Activated CD8-positive, alpha-beta memory T cell treated with anti-CD3 and anti-CD28 coated beads, Interleukin-2, amount 50 U/mL, for 4 hours (primary cell): Measurements from ENCODE around the gene IFT74.

Experiments
- DNase-seq: peaks from one replicate; pipeline ENCODE4 v3.0.0-alpha.2; 2020

IFT74 gene

DNA sequence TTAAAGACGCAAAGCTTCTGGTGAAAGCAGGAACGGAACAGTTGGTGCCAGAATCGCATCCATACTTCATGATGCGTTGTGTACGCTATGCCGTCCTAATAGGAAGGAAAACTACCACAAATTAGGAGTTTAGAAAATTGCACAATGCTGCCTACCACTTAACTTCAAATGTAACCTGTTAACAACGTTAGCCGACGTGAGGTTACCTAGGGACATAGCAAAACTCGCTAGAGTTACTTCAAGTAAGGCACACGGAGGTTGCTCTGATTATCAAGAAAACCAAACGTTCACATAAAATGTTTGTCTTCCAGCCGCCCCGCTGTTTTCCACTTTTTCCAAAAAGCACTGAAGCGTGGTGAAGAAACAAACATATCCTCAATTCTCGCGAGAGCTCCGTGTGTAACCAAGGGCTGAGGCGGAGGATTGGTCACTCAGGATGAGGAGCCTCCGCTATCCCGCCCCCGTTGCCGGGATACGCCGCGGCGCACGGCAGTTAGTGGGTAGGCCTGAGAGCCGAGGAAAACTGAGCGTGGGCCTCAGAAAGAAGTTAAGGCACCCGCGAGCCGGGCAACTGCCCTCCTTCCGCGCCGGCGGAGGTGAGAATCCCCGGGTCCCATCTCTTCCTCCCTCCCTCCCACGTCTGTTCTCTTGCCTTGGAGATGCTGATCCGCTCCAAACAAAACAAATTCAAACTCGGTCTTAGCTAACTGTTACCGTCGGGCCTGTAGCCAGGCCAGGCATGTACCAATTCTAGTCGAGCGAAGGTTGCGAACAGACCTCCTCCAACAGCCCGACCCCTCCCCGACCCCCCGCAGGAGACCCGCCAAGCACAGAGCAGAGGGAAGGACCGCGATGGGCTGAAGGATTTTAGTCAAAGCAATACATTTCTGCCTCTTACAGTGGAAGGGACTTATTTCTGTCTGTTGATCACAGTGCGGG lies at the start of gene IFT74:
Gene IFT74, plus strand, starts transcription at position 492 of the 939 bp plus-strand sequence. CDS start 5,556 bp downstream, outside the sequence.
- DNase-seq, result peak; percentile 93

DNA sequence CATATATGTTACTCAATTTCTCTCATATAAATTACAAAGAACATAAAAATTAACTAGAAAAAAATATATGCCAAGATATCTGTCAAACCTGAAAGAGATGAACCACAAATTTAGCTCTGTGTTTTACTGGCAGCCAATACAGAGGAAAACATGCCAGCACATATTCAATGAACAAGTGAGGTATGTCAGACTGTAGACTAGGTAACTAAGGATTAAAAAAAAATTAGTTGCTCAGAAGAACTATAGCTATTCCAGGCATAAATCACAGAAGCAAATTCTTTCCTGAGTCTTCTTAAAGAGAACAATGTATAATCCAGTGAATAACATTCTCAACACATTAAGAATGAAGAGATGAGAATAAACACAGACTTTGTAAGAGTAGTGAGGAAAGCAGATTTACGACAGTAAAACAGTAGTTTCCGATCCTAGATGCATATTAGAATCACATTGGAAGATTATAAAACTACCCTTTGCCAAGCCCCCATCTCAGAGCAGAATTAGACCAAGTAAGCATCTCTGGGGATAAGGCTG lies 43.0 kb upstream of the IFT74 start:
- no peak for DNase-seq

DNA sequence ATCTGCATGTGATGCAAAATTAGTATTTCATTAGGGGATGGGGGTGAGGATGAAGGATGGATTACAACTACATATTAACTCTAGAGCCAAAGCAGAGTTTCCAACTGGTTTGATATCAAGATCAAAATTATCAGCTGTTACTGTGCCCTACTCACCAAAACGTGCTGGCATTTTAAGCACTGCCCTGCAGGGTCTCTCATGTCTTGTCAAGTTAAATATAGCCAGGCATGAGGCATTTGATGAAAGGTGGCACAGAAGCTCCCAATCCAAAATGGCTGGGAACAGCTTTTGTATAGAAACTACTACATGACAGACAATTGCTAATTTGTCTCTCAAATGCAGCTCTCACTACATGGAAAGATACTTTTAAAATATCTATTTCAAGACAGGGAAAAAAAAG lies 36.5 kb upstream of the IFT74 start:
- DNase-seq, result no peak

DNA sequence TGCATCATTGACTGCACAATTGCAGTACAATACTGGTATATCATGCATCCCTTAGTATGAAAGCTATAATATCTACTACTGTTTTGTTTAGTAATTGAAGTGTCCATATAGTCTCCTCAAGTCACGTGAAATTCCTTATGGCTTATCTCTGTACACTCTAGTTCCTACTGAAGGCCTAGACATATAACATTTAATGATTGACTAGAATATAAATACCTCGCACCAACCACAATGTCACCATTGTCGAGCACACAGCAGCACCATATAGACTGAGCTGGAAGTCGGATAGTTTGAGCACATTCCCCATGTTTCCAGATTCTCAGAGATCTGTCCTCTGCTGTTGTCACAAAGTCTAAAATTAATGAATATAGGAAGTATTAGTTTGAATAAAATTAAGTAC lies 30.6 kb upstream of the IFT74 start:
- no peak for DNase-seq

DNA sequence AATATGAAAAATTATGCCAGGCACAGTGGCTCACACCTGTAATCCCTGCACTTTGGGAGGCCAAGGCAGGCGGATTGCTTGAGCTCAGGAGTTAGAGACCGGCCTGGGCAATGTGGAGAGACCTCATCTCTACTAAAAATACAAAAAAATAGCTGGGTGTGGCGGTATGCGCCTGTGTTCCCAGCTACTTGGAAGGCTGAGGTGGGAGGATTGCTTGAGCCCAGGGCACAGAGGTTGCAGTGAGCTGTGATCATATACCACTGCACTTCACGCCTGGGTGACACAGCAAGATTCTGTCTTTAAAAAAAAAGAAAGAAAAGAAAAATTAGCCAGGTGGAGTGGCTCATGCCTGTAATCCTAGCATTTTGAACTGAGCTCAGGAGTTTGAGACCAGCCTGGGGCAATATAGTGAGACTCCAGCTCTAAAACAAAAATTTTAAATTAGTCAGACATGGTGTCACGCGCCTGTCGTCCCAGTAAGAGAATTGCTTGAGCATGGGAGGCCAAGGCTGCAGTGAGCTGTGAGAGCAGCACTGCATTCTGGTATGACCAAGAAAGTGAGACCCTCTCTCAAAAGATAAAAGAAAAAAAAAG lies 27.2 kb upstream of the IFT74 start:
- no peak for DNase-seq

DNA sequence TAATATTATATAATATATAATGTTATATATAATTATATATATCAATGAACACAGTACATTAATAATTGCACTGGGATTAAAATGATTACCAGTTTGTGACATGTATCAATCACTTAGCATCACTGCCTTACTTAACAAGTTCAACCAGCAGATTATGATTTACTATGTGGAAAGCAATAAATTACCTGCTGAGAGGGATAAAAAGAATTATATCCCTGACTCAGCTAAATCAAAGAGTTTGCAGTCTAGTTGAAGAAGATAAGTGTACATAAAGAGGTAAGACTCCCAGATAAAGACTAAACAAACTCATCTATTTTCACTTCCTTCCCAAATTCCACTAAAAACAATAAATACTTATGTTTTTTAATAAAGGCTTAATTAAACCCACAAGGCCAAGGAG lies 20.4 kb upstream of the IFT74 start:
- no peak for DNase-seq

DNA sequence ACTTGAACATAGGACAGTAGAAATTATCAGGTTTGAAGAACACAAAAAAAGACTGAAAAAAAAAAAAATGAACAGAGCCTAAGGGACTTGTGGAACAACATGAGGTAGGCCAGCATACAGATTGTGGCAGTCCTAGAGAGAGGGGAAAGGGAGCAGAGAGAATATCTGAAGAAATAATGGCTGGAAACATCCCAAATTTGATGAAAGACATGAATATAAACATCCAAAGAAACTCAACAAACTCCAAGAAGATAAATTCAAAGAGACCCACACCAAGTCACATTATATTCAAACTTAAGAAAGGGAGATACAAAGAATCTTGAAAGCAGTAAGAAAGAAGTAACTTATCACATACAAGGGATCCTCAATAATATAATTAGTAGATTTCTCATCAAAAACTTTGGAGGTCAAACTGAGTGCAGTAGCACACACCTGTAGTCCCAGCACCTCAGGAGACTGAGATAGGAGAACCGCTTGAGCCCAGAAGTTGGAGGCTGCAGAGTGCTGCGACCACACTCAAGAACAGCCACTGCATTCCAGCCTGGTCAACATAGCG lies 18.3 kb upstream of the IFT74 start:
- DNase-seq, result no peak

DNA sequence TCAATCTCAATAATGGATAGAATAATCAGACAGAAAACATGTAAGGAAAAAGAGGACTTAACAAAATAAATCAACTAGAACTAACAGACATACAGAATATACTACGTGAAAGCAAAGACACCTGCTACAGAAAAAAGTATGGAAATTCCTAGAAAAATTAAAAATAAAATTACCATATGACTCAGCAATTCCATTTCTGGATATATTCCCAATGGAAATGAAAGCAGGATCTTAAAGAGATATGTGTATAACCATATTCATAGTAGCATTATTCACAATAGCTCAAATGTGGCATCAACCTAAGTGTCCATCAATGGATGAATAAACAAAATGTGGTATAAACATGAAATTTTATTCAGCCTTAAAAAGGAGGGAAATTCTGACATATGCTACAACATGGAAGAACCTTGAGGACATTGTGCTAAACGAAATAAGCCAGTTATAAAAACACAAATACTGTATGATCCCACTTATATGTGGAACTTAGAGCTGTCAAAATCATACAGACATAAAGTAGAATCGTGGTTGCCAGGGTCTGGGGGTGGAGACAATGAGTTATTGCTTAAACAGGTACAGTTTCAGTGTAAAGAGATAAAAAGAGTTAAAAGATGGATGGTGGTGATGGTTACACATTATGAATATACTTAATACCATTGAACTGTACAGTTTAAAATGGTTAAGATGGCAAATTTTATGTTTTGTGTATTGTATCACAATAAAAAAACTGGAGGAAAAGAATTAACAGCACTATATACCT lies 16.1 kb upstream of the IFT74 start:
- no peak for DNase-seq

DNA sequence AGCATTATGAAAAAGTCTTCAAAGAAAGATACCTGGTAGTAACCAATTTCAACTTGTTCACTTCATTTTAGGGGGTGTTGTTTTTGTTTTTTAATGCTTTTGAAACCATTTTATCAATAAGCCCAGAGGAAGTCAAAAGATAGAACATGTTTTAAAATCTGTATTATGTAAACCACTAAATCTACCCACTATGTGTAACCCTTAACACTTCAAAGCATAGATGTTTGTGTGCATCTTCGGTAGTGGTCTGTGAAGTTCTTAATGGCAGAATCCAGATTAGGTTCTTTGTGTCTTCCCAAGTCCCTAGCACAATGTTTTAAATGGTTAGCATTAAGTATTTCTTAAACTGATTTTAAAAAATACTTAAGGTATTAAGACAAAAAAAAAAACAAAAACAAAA lies 15.4 kb upstream of the IFT74 start:
- DNase-seq, result no peak

DNA sequence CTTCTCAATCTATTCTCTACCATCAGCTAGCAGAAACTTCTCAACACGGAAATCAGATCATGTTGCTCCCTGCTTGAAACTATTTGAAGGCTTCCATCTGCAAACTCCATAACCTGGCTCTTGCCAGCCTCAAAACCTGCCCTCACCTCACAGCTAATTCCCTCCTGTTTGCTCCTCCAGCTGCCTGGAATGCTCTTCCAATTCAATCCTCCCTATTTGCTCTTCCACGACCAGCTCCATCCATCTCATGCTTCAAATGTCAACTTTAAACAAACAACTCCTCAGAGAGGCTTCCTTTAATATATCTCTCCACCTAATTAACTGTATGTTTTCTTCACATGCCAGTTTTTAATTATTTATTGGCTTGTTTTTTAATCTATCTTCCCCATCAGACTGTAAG lies 10.6 kb upstream of the IFT74 start:
- DNase-seq, result no peak

DNA sequence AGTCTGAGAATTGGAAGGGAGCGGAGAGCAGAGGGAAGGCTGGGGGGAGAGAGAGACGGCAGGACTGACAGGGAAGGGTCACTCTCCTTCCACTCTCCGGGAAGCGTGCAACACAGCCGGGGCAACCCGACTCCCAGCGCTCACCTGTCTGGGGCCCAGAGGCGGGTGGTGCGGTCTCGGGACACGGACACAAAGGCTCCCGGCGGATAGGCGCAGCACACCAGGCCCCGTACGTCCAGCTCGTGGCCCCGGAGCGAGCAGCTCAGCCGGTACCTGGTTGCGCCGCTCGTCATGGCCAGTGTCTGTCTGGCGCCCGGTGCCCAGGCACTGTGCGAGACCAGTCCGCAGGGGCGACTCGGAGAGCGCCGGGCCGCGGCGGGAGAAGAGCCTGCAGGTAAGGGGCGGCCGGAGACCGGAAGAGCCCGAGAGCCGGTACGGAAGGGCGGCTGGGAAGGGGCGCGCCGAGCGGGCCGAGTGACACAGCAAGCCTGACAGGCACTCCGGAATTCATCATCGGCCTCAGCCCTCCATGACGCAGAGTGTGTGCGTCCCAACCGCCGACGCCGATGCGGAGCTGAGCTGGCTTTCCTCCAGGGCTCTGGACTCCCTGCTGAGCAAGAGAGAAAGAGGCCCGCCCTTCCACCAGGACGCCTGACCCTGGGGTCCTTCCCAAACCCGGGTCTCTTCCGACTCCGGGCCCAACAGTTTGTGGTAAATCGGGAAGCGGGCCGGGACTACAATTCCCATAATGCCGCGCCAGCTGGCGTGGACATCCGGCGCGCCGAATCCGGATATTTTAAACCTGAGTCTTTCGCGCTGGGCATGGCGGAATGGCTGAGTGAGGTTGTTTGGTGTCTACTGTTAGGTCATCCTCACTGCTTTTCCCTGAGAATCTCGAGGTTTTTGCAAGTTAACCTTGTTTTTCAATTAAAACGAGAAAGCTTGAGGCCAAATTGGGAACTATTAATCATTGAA lies 9.2 kb upstream of the IFT74 start, which contains the start of gene PLAA:
Gene PLAA, minus strand, starts transcription at position 490 of the 975 bp plus-strand sequence. Its CDS starts 197 bp downstream, at position 293.
- peak; percentile 84 for DNase-seq

DNA sequence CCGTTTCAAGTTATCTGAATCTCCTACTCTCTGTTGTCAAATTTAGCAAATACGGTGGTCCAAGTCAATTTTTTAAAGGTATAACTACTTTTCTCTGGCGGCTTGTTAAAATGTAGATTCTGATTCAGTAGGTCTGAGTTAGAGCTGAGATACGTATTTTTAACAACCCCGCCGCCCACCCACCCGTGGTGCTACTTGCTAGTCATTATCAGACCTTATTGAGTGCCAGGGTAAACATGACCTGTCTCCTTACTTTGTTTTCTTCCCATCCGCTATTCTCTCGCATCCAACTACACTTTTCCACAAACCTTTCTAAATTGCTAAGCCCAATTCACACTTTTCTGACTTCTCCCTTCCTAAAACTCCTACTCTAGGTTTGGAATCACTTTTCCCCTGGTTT lies 8.5 kb upstream of the IFT74 start:
- peak; percentile 21 for DNase-seq

DNA sequence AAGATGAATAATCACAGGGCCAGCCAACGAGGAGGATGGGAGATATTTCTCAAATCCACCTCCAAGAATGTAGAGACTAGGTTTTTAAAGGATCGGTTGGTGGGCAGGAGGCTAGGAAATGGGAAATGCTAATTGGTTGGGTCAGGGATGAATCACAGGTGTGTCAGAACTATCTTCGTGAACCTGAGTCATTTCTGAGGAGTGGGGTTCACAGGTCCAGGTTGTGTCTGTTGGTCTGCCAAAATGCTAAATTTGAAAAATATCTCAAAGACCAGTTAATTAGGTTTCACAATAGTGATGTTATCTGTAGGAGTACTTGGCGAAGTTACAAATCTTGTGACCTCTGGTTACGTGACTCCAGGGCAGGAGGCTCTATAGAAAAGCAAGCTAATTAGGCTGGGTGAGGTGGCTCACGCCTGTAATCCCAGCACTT lies 6.6 kb upstream of the IFT74 start:
- DNase-seq, result no peak

DNA sequence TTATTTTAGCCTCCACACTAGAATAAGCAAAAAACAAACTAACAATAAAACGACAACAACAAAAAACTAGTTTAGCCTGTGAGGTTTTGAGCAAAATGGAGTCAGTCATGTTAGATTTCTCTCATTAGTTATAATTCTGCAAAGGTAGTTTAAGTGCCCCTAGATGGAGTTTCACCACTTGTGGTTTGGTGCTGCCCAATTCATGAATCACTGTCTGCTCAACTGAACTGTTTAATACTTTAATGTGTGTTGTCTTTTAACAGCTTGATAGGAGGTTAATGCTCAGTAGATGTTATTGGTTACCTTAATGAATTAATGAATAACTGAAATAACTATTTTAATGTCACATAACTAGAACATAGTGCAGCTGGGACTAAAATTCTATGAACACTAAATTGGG lies 5.7 kb upstream of the IFT74 start:
- no peak for DNase-seq

DNA sequence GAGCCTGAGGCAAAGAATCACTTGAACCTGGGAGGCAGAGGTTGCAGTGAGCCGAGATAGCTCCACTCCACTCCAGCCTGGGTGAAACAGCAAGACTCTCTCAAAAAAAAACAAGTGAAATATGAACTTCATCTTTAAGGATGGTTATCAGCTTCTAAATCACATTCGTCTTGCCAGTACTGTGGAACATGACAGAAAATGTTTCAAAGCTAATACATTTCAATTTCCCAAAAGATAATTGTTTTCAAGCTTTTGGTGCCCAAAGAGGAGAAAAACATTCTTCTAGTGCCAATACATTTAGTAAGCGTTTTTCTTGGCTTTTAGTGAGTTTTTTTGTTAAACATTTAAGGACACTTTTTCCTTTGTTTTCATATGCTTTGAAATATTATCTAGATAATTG lies 4.4 kb upstream of the IFT74 start:
- no peak for DNase-seq

DNA sequence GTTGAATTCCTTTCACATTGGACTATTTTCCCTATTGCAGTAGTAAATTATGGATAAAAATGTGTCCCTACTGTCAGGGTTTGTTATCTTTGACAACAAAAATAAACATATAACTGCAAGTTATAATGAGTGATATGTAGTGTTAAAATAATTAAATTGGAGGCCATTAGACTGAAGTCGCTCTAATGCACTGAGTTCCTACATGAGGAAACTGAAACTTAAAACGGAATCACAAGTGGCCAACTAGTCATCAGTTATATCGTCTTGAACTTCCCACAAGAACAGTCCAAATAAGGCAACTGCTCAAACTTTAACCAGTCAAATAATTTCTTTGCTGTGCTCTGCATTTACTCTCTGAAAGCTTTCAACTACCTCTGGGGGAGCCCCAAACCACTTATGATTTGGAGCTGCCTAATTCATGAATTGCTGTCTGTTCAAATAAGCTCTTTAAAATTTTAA lies 2.1 kb upstream of the IFT74 start:
- DNase-seq, result no peak

DNA sequence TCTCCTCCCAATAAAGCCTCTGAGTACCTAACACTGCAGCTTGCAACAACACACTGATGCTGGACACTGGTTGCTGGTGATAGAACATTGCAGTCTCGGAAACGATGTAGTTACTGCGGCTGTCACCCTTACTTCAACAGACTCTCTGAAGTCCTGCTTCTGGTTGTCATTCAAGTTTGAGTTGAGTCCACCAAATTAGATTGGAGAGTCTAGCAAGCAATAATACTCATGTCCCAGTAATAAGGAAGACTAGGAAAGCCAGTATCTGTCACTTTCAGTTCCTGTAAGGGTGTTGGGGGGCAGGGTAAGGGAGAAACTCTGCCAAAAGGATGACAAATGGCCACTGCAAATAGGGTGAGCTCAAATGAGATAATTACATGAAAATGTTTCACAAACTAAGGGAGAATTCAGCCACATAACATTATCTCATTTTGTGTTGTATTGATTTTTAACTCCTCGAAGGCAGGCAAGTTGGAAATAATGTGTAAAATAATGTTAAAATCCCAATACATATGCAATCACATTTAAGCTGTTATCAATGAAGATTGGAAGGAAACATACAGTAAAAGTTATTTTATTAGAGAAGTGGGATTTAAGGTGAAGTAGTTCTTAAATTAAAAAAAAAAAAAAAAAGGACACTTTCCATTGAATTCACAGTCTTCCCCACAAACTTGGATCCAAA lies 849 bp upstream of the IFT74 start:
- no peak for DNase-seq

DNA sequence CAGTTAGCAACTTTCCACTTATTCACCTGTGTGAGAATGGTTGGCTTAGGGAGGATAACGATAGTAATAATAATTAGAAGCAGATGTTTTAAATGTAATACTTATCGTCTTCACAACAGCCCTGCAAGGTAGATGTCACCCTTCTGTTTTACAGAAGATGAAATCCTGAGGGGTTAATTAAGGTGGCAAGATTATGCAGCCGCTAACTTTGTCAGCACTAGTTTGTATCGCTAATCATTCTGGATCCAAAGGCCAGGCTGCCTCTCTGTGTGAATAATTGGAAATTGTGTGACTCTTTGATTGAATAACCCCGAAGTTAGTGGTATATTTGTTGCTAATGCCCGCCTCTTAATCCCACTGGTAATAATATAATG lies 635 bp downstream of the IFT74 start:
- DNase-seq, result no peak

DNA sequence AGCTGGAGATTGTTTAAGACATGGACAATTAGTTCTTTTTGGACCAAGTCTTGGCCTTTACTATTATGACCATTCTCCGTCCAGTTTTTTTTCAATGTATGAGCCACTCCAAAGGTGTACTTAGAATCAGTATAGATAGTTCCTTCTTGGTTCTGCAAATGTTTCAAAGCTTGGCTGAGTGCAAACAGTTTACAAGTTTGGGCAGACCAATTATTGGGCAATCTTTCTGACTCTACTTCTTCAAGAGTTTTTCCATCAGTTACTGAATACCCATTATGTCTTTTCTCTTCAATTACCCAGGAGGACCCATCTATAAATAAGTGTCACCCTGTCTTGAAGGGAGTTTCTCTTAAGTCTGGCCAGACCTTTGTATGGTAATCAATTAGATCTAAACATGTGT lies 15.5 kb downstream of the IFT74 start:
- no peak for DNase-seq

DNA sequence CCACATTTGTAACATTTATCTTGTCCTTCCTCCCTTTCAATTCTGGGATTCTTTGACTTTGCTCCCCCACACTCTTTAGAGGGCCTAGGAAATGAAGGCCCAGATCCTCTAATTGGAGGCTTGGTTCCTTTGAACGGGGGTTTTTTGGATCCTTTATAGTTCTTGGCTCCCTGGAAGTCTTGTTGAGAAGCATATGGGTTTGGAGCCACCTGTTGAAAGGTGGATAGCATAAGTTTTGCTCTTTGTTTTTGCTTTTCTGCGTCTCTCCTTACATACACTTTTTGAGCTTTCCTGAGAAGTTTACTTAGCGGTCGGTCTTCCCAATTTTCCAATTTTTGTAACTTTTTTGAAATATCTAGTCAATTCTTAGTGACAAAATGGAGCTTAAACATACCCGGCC lies 17.8 kb downstream of the IFT74 start:
- no peak for DNase-seq

DNA sequence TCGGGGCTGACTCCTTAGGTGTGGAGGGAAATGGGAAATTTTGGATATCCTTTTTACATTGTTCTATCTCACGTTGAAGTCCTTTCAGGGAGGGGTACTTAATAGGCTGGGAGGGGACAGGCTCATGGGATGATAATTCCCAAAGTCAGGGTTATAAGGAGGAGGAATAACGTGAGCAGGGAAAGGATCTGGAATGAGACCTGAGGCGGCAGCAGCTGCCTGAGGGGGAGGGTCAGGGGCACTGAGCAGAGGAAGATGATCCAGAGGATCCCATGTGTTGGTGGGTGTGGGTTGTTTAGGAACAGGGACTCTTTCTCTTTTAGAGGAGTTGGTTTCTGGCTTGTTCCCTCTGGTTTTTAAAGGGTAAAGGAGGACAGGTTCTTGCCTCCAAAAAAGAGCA lies 18.7 kb downstream of the IFT74 start:
- no peak for DNase-seq
